NCI-H1694 (cell line): Measurements from ENCODE around the gene TTLL9.

Experiments used
- DNase-seq: peaks from one replicate; lab custom pipeline; 2025; lab: John Stamatoyannopoulos, UW

The TTLL9 gene

DNA sequence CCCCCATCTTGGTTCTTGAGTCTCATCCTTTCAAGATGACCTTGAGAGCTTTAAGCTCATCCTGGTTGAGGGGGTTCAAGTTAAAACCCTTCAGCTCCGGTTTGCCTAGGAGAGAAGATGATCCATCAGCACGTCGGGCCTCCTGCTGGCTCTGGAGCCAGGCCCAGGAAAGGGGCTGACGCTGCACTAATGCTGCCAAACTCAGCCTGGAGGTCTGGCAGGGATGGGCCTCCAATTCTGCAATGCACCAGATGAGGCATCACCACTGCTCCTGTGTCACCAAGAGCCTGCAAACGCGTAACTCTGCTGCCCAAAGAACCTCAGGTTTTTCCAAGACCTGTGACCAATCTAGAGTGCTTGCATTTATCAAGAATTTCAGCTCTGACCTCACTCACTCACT is 75.4 kb downstream of the TTLL9 start:
- DNase-seq: peak; percentile 69

DNA sequence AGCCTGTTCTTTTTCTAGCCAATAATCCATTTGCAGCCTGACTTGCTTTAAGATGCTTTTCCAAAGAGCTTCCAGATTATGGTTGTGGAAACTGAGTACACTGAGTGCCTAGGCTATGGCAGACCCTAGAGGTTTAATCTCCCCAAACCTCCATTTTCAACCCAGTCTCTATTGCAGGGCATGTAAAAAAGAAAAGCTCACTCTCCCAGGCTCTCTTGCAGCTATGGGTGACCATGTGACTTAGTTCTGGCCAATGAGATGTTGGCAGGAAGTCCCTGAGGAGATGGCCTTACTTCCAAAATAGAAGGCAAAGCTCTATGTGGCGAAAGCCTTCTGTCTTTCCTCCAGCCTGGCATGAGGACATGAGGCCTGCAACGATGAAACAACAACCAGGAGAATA is 77.6 kb downstream of the TTLL9 start:
- no peak for DNase-seq

DNA sequence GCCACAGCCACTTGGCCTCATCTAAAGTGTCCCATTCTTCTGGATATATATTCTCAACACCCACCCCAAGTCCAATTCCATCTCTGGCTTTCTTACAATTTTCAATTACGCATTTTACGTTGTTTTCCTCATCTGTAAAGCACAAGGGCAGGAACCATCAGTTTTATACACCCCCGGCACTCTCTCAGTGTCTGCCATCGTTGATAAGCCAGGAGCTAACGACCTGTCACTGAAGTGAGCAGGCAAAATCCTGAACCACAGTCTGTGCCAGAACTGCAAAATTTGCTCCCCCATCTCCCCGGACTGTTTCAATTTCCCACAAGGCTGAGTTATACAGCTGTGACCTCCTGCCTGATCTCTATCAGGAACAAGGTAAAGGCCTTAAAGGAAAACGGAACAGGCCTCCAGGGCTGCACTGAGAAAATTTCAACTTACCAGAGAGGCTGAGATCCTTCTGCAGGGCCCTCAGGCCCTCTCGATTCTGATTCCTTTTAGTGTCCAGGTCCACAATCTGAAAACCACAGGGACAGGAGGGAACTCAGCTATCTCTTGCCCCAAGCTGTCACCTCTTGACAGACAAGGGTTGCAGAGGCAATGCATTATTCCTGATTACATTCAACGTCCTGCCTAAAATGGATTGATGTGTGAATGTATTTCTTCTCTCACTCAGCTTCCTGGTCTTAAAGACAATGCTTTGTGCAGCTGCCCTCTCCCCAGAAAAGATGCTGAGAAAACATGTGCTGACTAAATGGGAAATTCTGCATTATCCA is 79.6 kb downstream of the TTLL9 start:
- DNase-seq: no peak

DNA sequence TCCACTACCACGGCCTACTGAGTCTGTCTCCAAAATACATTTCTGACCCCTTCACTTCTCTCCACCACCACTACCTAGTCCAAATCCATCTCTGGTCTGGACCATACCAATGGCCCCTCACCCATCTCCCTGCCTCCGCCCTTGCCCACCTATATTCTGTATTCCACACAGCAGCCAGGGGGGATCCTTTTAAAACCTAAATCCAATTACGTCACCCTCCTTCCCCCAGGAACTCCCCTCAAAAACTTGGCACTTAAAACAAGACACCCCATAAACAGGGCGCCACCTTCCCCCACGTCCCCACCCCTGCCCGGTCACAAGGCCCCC is 80.7 kb downstream of the TTLL9 start:
- DNase-seq: no peak

DNA sequence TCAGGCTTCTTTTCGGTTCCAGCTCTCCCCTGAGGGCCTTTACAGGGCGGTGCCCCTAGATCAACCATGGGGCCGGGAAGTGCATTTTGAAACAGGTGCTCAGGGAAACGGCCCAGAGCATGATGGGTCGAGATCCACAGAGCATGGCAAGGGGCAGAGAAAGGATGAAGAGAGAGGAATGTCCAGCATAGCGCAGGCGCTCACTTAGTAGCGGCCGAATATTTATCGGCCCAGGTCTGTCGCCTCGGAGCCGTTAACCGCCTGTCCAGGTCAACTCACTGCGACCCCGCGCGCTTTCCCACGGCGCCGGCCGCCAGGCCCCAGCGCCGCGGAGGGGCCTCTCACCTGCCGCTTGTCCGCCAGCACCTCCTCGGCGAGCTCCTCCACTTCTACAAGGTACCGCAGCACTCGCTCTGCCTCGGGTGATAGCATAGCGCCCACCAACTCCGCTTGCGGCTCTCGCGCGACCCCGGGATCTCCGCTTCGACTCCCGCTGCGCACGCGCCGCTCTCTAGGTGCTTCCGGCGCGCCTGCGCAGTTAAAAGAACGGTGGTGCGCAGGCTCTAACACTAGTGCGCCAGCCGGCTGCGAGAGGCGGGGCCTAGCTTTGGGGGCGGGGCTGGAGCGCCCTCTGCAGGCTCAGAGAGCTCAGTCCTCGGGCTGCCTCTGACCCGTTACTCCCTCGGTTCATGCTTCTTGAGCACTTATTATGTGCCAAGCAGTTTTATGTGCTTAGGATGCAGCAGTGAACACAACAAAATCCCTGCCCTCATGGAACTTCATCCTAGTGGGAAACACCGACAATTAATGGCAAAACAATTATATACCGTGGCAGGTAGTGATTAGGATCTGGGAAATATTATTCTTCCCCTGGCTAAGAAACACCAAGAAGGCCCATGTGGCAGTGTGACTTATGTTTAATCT is 81.4 kb downstream of the TTLL9 start, which contains the start of gene PDRG1:
PDRG1 (minus strand) TSS at position 517 of the 924 bp plus-strand sequence; CDS start at position 432, 85 bp downstream.
- peak; percentile 87 for DNase-seq

DNA sequence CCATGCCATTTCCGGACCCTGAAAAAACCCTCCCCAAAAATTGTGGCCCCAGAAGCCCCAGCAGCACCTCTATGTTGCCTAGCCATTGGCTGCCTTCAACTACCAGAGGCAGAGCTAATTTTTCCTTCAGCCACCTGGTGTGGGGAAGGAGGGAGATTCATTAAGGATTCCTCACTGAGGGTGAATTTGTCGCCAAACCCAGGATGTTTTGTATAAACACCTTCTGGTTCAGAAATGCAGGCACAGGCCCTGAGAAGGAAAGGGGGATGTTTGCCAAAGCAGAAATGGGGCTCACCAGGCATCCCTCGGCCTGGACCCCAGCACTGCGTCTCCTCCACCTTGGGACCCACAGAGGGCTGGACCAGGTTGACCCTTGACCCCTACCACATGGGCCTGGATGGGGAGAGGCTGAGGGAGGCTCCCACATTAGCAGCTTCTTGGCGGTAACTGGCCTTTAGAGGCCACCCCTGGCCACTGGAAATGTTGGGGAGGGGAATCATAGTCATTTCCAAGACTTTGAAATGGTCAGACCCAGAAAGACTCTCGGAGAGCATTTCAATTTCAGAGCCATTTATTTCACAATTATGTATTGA is 83.2 kb downstream of the TTLL9 start:
- no peak for DNase-seq

DNA sequence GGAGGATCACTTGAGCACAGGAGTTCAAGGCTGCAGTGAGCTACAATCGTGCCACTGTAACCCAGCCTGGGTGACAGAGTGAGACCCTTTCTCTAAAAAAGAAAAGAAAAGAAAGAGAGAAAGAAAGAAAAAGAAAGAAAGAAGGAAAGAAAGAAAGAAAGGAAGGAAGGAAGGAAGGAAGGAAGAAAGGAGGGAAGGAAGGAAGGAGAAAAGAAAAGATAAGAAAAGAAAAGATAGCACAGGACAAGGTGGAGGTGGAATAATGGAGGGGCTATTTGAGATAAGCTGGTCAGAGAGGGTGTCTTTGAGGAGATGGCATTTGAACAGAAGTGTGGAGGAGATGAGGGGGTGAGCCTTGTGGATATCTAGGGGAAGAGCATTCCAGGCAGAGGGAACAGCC is 84.1 kb downstream of the TTLL9 start:
- no peak for DNase-seq

DNA sequence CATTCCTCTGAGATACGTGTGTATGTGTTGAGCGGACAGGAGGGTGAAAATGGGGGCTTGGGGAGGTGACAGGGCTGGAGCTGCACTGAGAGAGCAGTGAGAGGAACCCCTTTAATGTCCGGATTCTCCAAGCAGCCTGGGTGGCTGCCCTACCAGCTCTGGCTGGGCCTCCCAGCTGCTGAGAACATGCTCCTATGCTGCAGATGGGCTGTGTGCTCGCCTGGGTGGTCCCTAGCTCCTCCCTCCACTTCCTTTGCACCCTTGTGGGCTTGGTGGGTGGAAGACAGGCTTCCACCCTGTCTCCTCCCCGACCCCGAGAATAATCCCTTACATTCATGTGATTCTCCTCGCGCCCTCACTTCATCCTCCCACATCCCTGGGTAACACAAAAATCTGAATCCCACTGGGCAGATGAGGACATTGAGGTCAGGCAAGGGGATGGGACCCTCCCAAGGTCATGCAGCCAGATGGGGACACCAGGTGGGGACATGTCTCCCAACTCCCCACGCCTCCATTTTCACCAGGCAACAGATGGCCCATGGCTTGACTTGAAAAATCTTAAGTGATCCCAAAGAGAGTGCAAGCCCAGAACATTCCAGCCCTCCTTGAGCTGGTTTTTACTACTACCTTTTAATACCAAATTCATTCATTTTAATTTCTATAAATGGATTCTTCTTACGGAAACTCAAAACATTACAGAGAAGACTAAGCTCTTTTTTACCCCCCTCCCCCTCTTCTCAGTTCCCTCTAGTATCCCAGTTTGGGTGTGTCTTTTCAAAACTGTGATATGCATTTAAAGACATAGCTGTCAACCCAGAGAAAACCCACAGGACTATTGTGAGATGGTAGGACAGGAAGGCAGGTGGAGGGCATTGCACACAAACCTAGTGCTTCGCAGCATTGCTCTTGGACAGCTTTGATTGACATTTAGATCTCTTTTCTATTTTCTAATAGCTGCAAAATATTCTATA is 86.4 kb downstream of the TTLL9 start:
- DNase-seq: peak; percentile 75

DNA sequence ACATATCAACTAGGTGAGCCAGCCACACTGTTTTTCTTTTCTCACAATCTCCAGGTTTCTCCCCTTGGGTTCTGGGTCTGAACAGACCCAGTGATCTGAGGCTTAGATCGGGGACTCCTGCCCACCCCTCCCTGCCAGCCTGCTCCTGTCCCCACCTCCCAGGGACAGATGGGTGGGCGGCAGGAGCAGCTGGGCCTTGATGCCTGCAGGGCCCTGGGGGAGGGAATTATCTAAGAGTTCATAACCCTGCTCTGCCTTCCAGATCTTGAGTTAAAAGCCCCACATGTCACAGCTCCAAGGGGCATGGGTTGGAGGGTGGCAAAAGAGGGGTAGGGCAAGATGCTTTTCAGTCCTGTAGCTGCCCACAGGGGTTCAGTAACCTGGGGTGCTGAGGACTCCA is 92.3 kb downstream of the TTLL9 start:
- DNase-seq: peak; percentile 83

DNA sequence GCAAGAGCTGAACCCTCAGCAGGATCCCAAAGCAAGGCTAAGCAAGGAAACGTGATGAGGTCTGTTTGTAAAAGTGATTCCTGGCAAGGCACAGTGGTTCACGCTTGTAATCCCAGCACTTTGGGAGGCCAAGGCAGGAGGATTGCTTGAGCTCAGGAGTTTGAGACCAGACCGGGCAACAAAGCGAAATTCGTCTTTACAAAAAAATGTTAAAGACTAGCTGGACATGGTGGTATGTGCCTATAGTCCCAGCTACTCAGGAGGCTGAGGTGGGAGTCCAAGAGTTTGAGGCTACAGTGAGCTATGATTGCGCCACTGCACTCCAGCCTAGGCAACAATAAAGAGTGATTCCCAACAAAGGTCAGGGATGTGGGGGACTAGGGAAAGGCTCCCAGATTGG is 93.5 kb downstream of the TTLL9 start:
- no peak for DNase-seq

DNA sequence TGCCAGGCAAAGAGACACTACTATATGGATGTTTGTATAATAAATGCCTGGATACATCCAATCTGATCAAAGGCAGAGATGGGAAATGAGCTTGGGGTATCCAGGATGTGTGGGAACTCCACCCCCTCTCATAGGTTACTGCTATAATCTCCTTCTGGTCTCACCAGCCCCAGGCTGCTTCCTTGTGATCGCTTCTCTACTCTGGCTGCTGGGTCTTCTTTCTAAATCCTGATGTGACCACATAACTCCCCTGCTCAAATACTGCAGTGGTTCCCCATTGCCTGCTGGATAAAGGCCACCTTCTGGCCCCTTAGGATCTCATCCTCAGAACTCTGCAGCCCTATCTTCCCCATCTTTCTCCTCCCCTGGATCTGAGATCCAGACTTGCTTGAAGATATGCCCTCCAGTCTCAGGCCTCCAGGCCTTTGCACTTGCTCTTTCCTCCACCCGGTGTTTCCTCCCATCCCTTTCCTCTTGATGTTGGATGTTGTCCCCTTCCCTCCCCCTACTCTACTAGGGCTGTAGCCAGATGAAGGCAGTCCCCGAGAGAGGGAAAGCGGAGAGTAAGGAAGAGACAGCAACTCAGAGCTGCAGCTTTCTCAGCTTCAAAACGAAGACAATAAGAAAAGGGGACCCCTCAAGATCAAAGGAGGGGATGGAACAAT is 96.7 kb downstream of the TTLL9 start:
- DNase-seq: no peak

DNA sequence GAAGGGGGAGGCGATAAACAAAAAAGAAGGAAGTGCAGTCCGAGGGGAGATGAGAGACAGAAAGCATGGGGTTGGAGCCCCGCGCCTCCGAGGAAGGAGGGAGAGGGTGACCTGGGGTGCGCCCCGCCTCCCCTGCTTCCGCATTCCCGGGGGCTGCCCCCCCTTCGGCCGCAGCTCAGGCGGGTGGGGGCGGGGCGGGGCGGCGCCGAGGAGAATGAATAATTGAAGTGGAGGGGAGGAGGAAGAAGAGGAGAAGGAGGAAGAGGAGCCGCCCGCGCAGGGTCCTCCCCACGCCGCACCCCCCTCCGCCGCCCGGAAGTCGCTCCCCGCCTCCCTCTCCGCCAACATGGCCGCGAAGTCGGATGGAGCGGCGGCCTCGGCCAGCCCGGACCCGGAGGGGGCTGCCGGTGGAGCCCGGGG is 97.4 kb downstream of the TTLL9 start, which contains the start of gene XKR7:
XKR7 (plus strand) TSS at position 322 of the 420 bp plus-strand sequence; CDS start at position 347, 25 bp downstream.
- DNase-seq: no peak

DNA sequence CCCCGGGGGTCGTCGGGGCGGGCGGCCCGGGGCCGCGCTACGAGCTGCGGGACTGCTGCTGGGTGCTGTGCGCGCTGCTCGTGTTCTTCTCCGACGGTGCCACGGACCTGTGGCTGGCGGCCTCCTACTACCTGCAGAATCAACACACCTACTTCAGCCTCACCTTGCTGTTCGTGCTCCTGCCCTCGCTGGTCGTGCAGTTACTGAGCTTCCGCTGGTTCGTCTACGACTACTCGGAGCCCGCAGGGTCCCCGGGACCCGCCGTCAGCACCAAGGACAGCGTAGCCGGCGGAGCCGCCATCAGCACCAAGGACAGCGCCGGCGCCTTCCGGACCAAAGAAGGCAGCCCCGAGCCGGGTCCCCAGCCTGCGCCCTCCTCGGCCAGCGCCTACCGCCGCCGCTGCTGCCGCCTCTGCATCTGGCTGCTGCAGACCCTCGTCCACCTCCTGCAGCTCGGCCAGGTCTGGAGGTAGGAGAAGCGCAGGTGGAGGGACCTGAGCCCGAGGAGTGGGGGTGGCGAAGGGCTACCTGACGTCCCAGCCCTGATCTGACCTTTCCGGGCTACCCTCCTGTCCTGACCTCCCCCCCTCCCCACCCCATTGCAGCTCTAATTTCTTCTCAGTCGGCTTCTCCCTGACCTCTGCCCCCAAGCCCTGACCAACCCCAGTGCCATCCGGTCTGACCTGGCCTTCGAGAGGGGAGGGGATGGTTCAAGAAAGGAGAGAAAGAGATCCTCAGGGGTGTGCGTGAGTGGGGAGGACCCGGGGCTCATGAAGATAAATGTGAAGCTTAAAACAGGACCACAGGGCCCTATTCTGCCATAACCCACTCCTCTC is 98.1 kb downstream of the TTLL9 start:
- DNase-seq: no peak

DNA sequence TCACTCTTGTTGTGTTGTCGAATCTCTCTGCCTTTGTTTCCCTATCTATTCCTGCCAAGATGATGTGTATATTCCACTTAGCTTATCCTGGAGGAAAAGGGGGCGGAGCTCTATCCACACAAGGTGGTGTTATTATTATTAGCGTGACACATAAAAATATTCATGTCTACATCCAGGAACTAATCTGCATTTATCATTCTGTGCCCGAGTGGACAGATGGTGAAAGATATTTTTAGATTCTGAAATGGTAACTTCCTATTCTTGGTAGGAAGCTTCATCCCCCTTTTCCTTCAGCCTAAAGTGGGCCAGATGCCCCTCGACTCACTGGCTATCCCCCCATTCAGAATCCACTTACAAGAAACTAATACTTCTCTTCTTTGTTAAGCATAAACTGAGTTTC is 99.6 kb downstream of the TTLL9 start:
- DNase-seq: no peak

DNA sequence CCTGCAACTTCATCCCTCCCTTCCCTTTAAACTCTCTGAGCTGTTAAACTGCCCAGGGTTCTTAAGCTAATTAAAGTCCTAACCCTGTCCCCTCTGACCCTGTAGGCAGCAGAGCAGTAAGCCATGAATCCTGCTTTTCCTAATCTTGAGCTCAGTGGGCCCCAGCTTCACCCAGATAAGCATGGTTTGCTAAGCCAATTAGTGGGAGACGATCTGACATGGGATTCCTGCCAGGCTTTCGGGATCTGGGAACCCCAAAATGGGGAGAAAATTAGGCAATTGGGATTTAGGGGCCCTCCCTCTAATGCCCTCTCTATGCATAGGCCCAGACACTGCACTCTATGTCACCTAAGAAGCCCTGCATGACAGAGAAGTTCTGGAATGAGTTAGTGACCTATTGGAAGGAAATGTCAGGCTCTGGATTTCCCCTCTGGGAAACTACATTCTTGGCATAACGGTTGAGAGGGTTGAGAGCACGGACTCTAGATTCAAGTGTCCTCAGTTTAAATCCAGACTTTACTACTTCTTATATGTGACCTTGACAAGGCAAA is 102.1 kb downstream of the TTLL9 start:
- DNase-seq: no peak

DNA sequence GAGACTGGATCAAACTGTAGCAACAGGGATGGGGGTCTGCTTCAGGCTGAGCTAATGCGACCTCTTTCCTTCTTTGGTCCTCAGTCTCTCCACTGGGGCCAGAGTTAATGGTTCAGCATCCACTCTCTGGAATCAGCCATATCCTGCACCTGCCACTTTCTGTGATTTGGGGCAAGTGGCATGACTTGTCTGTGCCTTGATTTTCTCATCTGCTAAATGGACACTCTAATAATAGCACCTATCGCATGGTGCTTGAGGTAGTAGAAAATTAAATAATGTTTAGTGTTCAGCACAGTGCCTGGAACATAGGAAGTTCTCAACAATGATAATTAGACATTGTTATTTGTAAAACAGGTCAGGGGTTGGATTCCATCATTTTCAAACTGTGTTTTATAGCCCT is 103.9 kb downstream of the TTLL9 start:
- no peak for DNase-seq

DNA sequence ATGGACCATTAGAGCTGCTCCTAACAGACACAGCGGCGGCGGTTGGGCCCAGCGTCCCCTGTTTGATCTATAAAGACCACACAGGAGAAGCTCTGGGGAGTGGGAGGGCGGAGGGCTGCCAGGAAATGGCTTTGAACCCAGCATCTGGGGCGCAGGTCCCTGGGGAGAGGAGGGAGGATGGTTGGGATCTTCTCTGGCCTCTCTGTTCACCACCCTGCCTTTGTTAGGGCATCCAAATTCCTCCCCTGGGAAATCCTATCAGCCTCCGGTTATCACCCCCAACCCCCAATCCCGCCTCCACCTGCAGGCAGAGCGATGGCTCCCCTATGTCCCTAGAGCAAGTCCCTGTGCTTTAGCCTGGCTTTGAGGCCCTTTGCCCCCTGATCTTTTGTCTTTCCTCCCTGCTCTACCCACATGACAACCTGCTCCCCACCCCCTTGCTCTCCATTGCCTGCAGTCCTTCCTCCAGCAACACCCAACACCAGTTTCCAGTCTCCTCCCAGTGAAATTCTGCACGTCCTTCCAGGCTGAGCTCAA is 104.6 kb downstream of the TTLL9 start:
- DNase-seq: no peak

DNA sequence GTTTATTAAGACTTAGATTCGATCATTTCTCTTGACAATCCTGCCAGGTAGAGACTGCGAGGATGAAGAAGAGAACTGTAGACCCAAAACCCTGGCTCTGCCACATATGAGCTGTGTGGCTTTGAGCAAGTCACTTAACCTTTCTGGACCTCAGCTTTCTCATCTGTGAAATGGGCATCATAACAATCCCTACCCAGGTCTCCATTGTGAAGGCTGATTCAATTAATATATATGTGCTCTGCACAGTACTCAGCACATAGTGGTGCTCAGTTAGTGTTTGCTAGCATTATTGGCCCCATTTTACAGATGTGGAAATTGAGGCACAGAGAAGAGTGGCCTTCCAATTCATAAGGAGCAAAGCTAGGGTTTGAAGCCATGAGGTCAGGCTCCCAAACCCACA is 105.4 kb downstream of the TTLL9 start:
- DNase-seq: no peak

DNA sequence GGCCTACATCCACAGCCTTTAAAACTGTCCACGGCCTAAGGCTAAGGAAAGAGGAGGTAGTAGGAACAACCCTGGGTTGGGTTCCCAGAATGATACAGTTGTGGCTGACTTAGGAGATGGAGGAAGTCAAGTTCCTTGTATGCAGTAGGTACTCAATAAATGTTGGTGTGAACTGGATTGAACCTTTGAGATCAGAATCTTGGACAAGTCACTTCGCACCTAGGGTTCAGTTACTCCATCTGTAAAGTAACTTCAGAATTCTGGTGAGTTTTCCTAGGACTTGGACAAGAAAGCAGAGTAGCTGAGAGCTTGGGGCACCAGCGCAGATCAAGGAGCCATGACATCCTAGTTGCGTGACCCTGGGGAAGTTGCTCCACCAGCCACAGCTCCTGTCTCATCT is 106.6 kb downstream of the TTLL9 start:
- no peak for DNase-seq
